A673 (cell line): Measurements from ENCODE around the gene FAM174C. TPM values are rescaled to one million over a fixed set of nuclear protein-coding genes. Genes with fewer than 3 reads are reported as not detected.
"Not testable (repeated sequence)": the region's sequence is repeated elsewhere in the genome, so short reads cannot be mapped to it uniquely, and the experiment has no call there.

Experiments
- BruUV-seq: library from RNA; stranded (reverse); fragments of 400-500 nt; replicated peaks from 2 replicates; lab custom pipeline; 2021; lab: Mats Ljungman, UMichigan
- CTCF ChIA-PET: fragments of 300-600 bp; sonication (Branson Sonifier 250); formaldehyde crosslinking; loops from one replicate; lab custom pipeline; 2022; ENCODE audit warnings: antibody characterized with exemption; lab: Charles Lee
- POLR2A ChIA-PET: fragments of 300-600 bp; sonication (Branson Sonifier 250); formaldehyde crosslinking; loops from one replicate; lab custom pipeline; 2022; ENCODE audit warnings: antibody characterized with exemption; ENCODE audit not compliant: low non-redundant PET; lab: Charles Lee
- DNase-seq: peaks from one replicate; pipeline ENCODE4 v3.0.0-alpha.2; 2015; ENCODE audit warnings: low spot score
- H3K27ac ChIP-seq: fragments of 200-600 bp; sonication (generic); 2 replicates; pipeline ENCODE4 v1.5.1; 2016; ENCODE audit warnings: mixed run types, low read depth, mild to moderate bottlenecking, mixed read lengths, antibody characterized with exemption, low read length; ENCODE audit not compliant: poor library complexity, severe bottlenecking
- H3K27me3 ChIP-seq: fragments of 200-600 bp; sonication (generic); replicated peaks from 2 replicates; pipeline ENCODE4 v1.6.1; 2017; ENCODE audit warnings: mixed run types, low read depth, mild to moderate bottlenecking, mixed read lengths, antibody characterized with exemption, low read length; ENCODE audit not compliant: insufficient read depth, poor library complexity
- H3K36me3 ChIP-seq: fragments of 200-600 bp; sonication (generic); 2 replicates; pipeline ENCODE4 v1.6.1; 2016; ENCODE audit warnings: mixed run types, mild to moderate bottlenecking, mixed read lengths, antibody characterized with exemption, low read length; ENCODE audit not compliant: insufficient read depth, poor library complexity, severe bottlenecking
- H3K4me1 ChIP-seq: fragments of 200-600 bp; sonication (generic); 2 replicates; pipeline ENCODE4 v1.6.1; 2017; ENCODE audit warnings: mixed run types, mild to moderate bottlenecking, mixed read lengths, antibody characterized with exemption, low read length; ENCODE audit not compliant: insufficient read depth, poor library complexity, severe bottlenecking
- H3K4me3 ChIP-seq: fragments of 200-600 bp; sonication (generic); 2 replicates; pipeline ENCODE4 v1.5.1; 2016; ENCODE audit warnings: low read depth, mixed run types, mild to moderate bottlenecking, mixed read lengths, low read length; ENCODE audit not compliant: poor library complexity, severe bottlenecking
- H3K9me3 ChIP-seq: fragments of 200-600 bp; sonication (generic); 2 replicates; pipeline ENCODE4 v1.6.1; 2016; ENCODE audit warnings: mixed run types, low read depth, mild to moderate bottlenecking, mixed read lengths, antibody characterized with exemption, low read length; ENCODE audit not compliant: poor library complexity, severe bottlenecking
- EZH2 ChIP-seq: fragments of 200-600 bp; sonication (generic); IDR thresholded peaks from 2 replicates; pipeline ENCODE4 v1.6.1; 2017; ENCODE audit warnings: borderline replicate concordance, low read depth, mild to moderate bottlenecking, mixed read lengths, antibody characterized with exemption, low read length; ENCODE audit not compliant: poor library complexity, severe bottlenecking
- intact Hi-C: fragments of 100-400 bp; cut with micrococcal nuclease; formaldehyde crosslinking; loops from one replicate; pipeline ENCODE4 v1.10.0; 2022; ENCODE audit not compliant: unreplicated experiment
- total RNA-seq: library from RNA; stranded (reverse); gene quantifications from 2 replicates; pipeline ENCODE4 v1.2.3, GENCODE V29; 2021
- TF ChIP-seq, protein P1 (sequence below): fragments of 300-800, 200-600 bp; sonication (generic); conservative IDR thresholded peaks from 2 replicates; pipeline ENCODE4 v1.5.1; 2017; ENCODE audit warnings: low read depth, mild to moderate bottlenecking, antibody characterized with exemption, low read length, moderate library complexity, mixed read lengths

Gene FAM174C
- total RNA-seq, 1 experiment from 2014 or later, result 88.6 TPM

DNA sequence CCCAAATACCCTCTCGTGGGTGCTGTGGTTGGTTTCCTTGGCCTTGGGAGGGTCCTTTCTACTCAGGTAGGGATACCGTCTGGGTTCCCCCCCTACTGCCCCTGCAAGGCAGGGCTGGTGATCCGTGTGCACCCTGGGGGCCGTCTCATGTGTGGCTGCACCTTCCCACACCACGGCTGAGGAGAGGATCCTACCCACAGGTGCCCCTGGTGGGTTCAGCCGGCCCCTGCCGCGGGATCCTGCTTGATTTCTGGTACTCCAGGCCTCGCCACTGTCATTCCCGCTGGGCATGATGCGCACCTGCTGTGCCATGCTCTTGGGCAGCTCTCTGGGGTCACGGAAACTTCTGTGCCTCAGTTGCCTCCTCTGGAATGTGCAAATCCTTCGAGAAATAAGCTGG is 41.1 kb downstream of the FAM174C start:
- no peak overlapping the region for H3K4me3 ChIP-seq
- ChIA-PET POLR2A (no interaction called here), CTCF (interaction anchor here (0.6 kb wide), 2 partner anchors 21 to 72 kb away, joined by 3 to 4 read pairs; no protein-coding TSS in a partner anchor)
- H3K9me3 ChIP-seq, result no peaks in the 10 kb centered on the region
- no peaks in the 10 kb centered on the region for H3K27me3 ChIP-seq
- no peaks in the 10 kb centered on the region for H3K36me3 ChIP-seq
- intact Hi-C loops, result no loop called here
- no TSS peak for BruUV-seq
- no peak for DNase-seq
- peaks cover 9% of the 10 kb centered on the region for H3K4me1 ChIP-seq
- H3K27ac ChIP-seq, result no peak overlapping the region
- TF ChIP-seq, protein P1, sequence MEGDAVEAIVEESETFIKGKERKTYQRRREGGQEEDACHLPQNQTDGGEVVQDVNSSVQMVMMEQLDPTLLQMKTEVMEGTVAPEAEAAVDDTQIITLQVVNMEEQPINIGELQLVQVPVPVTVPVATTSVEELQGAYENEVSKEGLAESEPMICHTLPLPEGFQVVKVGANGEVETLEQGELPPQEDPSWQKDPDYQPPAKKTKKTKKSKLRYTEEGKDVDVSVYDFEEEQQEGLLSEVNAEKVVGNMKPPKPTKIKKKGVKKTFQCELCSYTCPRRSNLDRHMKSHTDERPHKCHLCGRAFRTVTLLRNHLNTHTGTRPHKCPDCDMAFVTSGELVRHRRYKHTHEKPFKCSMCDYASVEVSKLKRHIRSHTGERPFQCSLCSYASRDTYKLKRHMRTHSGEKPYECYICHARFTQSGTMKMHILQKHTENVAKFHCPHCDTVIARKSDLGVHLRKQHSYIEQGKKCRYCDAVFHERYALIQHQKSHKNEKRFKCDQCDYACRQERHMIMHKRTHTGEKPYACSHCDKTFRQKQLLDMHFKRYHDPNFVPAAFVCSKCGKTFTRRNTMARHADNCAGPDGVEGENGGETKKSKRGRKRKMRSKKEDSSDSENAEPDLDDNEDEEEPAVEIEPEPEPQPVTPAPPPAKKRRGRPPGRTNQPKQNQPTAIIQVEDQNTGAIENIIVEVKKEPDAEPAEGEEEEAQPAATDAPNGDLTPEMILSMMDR, result no peak
- TF ChIP-seq EZH2, result no peak

DNA sequence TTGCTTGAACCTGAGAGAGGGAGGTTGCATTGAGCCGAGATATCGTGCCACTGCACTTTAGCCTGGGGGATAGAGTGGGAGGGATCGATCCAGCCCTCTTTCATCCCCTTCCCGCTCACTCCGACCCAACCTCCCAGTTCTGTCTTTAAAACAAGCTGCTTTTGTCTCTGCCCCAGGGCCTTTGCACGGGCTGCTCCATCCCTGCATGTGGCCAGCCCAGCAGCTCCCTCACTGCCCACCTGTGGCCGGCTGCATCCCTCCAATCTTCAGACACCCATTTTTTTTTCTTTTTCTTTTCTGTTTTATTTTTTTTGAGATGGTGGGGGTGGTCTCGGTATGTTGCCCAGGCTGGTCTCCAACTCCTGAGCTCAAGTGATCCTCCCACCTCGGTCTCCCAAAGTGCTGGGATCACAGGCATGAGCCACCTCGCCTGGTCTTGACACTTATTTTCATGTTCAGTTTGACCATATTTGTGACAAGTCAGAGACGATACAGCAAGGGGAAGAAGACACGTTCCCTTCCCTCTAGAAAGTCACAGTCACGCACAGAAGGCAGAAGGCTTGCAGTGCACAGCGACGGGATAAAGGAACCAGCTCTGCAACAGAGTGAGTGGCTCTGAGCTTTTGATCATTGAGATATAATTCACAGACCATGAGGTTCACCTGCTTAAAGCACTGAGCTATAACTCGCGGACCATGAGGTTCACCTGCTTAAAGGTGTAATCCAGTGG is 42.1 kb downstream of the FAM174C start:
- H3K4me1 ChIP-seq, result peaks cover 9% of the 10 kb centered on the region
- ChIA-PET POLR2A (interaction anchor here (0.5 kb wide), 1 partner anchor 29 kb away, joined by 9 read pairs; no protein-coding TSS in a partner anchor), CTCF (interaction anchor here (0.6 kb wide), 2 partner anchors 22 to 73 kb away, joined by 3 to 4 read pairs; no protein-coding TSS in a partner anchor)
- TF ChIP-seq EZH2, result no peak
- TF ChIP-seq, protein P1, result no peak
- intact Hi-C loops, result no loop called here
- no peak overlapping the region for H3K4me3 ChIP-seq
- no peaks in the 10 kb centered on the region for H3K9me3 ChIP-seq
- H3K27me3 ChIP-seq, result no peaks in the 10 kb centered on the region
- no TSS peak for BruUV-seq
- no peaks in the 10 kb centered on the region for H3K36me3 ChIP-seq
- peak; percentile 42 for DNase-seq
- no peak overlapping the region for H3K27ac ChIP-seq

DNA sequence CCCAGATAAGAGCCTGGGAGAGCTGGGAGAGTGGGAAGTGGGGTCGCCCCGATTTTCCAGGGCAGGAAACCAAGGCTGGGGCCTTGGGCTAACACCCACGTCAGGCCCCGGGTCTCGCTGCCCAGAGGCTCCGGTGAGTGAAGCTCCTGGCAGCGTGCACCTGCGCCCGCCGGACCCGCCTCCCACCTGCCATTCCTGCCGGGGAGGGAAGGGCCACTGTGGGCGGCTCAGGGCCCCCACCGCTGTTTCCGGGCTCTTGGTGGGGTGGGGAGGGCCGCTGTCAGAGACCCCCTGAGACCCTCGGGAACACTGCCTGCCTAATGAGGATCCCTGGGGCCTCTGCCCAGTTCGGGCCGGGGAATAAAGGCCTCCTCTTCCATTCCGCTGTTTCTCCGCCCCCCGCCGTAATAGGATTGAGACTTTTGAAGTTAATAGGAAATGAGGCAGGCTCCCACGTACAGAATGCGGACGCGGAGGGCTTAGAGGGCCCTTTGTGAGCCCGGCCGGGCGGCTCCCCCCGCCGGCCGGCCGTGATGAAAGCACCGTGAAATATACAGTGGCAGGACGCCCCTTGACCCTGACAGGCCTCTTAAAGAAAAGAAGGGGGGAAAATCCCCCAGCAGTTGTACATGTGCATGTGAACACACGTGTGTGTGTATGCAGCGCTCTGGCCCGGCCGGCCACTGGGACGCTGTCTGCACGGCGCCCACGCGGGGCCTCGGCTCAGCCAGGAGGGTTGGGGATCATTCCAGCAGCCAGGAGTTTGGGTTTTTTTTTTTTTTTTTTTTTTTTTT is 43.5 kb downstream of the FAM174C start:
- peak; percentile 54 for DNase-seq
- ChIA-PET POLR2A (no interaction called here), CTCF (no interaction called here)
- H3K27ac ChIP-seq, result no peak overlapping the region
- no peaks in the 10 kb centered on the region for H3K36me3 ChIP-seq
- no TSS peak for BruUV-seq
- no peak overlapping the region for H3K4me3 ChIP-seq
- H3K27me3 ChIP-seq, result no peaks in the 10 kb centered on the region
- no peaks in the 10 kb centered on the region for H3K9me3 ChIP-seq
- TF ChIP-seq EZH2, result no peak
- TF ChIP-seq, protein P1, result 0 out of 2 replicates have a peak, but pooled peaks have one; percentile 22
- H3K4me1 ChIP-seq, result peaks cover 9% of the 10 kb centered on the region
- intact Hi-C loops, result no loop called here

DNA sequence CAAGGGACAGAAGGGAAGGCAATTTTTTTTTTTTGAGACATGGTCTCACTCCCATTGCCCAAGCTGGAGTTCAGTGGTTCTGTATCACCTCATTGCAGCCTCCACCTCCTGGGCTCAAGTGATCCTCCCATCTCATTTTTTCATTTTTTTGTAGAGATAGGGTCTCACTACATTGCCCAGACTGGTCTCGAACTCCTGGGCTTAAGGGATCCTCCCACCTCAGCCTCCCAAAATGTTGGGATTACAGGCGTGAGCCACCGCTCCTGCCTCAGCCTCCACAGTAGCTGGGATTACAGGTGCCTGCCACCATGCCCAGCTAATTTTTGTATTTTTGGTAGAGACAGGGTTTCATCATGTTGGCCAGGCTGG is 44.9 kb downstream of the FAM174C start:
- H3K9me3 ChIP-seq, DNase-seq, H3K27ac ChIP-seq, CTCF ChIA-PET, H3K36me3 ChIP-seq, POLR2A ChIA-PET, H3K27me3 ChIP-seq, intact Hi-C loops, H3K4me3 ChIP-seq, BruUV-seq: not testable (repeated sequence)
- peaks cover 16% of the 10 kb centered on the region for H3K4me1 ChIP-seq
